Suprapubic skin (tissue), 4 donors: ENCODE results near the gene GASK1B.

Experiments used
- CTCF ChIP-seq, 2 donors: fragments of 200-600 bp in 1 of 2; fragments of 450-650 bp in 1 of 2; sonication (generic) in 1 of 2; IDR thresholded peaks; one replicate each; pipeline ENCODE4 v1.5.1; 2016 to 2019; ENCODE audit warnings: antibody characterized with exemption in 2 of 2, mild to moderate bottlenecking in 1 of 2, moderate library complexity in 1 of 2
- POLR2A ChIP-seq, 2 donors: fragments of 450-650 bp; IDR thresholded peaks; one replicate each; pipeline ENCODE4 v1.6.1; 2017; ENCODE audit warnings: antibody characterized with exemption in 2 of 2, mild to moderate bottlenecking in 2 of 2, moderate library complexity in 2 of 2
- POLR2AphosphoS5 ChIP-seq, 3 donors: sonication (generic); formaldehyde crosslinking; IDR thresholded peaks; one replicate each; pipeline ENCODE4 v1.6.1; 2017; ENCODE audit warnings: antibody characterized with exemption in 3 of 3

- no peak for TF ChIP-seq CTCF (IDR thresholded peaks at IDR 0.05)
- TF ChIP-seq POLR2A (IDR thresholded peaks at IDR 0.05), result no peak
- TF ChIP-seq POLR2AphosphoS5 (IDR thresholded peaks at IDR 0.05), result no peak
These were observed 31.1 kb upstream of the GASK1B start for GRCh38 chr4:158203929-158204328.
